ENCODE data around the gene SLC22A31.

- TF ChIP-seq POLR2AphosphoS5 (IDR thresholded peaks at IDR 0.05; ENCODE audit: low read depth, low read length) = no peak
- TF ChIP-seq POLR2A (IDR thresholded peaks at IDR 0.05; ENCODE audit: low read depth, low read length) = no peak
Observed at GRCh38 chr16:89164847-89165680, 35.3 kb downstream of the SLC22A31 start.

Data from GM12892 (cell line).